ENCODE results near the gene DENND4C.
"Not testable (repeated sequence)": the region's sequence is repeated elsewhere in the genome, so short reads cannot be mapped to it uniquely, and the experiment has no call there.

Gene DENND4C

DNA sequence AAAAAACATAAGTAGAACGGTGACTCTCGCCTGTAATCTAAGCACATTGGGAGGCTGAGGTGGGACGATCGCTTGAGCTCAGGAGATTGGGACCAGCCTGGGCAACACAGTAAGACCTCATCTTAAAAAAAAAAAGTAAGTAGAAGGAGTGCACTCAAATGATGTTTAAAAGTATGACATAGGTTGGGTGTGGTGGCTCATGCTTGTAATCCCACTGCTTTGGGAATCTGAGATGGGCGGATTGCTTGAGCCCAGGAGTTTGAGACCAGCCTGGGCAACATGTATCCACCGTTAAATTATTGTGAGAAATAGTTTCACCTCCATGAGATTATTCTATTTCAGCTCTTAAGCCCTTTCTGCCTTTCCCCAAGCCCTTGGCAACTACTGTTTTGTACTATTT lies 11.2 kb downstream of the DENND4C start:
- Histone ChIP-seq H3K27ac (ENCODE audit: insufficient read depth, low read length, poor library complexity, severe bottlenecking) (no peak overlapping the region), H3K4me1 (ENCODE audit: control insufficient read depth, insufficient read depth, low read length, poor library complexity, severe bottlenecking) (no peaks in the 10 kb centered on the region), H3K36me3 (ENCODE audit: control insufficient read depth, insufficient read depth, low read length) (no peaks in the 10 kb centered on the region), H3K27me3 (replicated peaks; ENCODE audit: control insufficient read depth, insufficient read depth, low read length, poor library complexity, severe bottlenecking) (no peaks in the 10 kb centered on the region), H3K9me3 (ENCODE audit: control insufficient read depth, low read length) (no peaks in the 10 kb centered on the region), H3K4me3 (ENCODE audit: insufficient read depth, low read depth, low read length, poor library complexity, severe bottlenecking) (no peak overlapping the region)
- DNase-seq, result no peak

DNA sequence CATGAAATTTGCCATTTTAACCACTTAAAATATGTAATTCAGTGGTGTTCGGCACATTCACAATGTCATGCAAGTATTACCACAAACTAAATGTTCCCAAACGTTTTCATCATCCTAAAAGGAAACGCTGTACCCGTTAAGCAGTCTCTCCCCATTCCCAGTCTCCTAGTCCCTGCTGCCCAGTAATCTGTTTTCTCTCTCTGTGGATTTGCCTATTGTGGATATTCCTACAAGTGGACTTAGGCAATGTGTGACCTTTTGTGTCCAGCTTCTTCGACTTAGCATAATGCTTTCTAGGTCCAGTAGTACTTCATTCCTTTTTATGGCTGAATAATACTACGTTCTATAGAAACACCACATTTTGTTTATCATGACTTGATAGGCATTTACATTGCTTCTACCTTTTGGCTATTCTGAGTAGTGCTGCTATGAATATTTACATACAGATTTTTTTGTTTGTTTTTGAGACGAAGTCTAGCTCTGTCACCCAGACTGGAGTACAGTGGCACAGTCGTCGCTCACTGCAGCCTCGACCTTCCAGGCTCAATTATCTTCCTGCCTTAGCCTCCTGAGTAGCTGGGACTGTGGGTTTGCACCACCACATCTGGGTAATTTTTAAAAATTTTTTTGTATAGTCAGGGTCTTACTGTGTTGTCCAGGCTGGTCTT lies 13.0 kb downstream of the DENND4C start:
- Histone ChIP-seq H3K36me3 (ENCODE audit: control insufficient read depth, insufficient read depth, low read length) (no peaks in the 10 kb centered on the region), H3K4me3 (ENCODE audit: insufficient read depth, low read depth, low read length, poor library complexity, severe bottlenecking) (no peak overlapping the region), H3K4me1 (ENCODE audit: control insufficient read depth, insufficient read depth, low read length, poor library complexity, severe bottlenecking) (no peaks in the 10 kb centered on the region), H3K9me3 (ENCODE audit: control insufficient read depth, low read length) (no peaks in the 10 kb centered on the region), H3K27ac (ENCODE audit: insufficient read depth, low read length, poor library complexity, severe bottlenecking) (no peak overlapping the region), H3K27me3 (replicated peaks; ENCODE audit: control insufficient read depth, insufficient read depth, low read length, poor library complexity, severe bottlenecking) (no peaks in the 10 kb centered on the region)
- DNase-seq, result no peak

DNA sequence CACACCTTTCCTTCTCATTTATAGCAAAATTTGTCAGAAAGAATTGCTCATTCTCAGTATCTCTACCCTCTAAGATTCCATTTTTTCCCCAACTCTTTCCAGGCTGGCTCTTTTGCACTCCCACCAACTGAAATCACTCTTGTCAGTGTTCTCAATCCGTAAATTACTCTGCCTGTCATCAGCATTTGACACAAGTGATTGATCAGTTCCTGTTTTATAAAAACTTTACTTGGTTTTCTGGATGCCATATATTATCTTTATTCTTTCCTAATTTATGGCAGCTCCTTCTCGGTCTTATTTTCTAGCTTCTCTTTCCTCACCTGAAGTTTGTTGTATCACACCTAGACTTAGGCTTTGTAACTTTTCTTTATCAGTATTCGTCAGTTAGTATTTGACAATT lies 16.4 kb downstream of the DENND4C start:
- H3K4me1 ChIP-seq (ENCODE audit: control insufficient read depth, insufficient read depth, low read length, poor library complexity, severe bottlenecking), result no peaks in the 10 kb centered on the region
- H3K27ac ChIP-seq (ENCODE audit: insufficient read depth, low read length, poor library complexity, severe bottlenecking), result no peak overlapping the region
- no peaks in the 10 kb centered on the region for H3K27me3 ChIP-seq (replicated peaks; ENCODE audit: control insufficient read depth, insufficient read depth, low read length, poor library complexity, severe bottlenecking)
- no peaks in the 10 kb centered on the region for H3K36me3 ChIP-seq (ENCODE audit: control insufficient read depth, insufficient read depth, low read length)
- H3K4me3 ChIP-seq (ENCODE audit: insufficient read depth, low read depth, low read length, poor library complexity, severe bottlenecking), result no peak overlapping the region
- DNase-seq, result no peak
- no peaks in the 10 kb centered on the region for H3K9me3 ChIP-seq (ENCODE audit: control insufficient read depth, low read length)

DNA sequence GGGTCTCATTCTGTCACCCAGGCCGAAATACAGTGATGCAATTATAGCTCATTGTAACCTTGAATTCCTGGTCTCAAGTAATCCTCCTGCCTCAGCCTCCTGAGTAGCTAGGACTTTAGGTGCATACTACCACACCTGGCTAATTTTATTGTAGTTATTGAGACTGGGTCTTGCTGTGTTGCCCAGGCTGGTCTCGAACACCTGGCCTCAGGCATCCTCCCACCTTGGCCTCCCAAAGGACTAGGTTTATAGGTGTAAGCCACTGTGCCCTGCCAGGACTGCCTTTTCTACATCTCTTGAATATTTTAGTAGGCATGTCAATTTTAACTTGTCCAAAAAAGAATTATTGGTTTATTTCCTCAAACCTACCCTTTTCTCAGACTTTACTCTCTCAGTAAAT lies 16.9 kb downstream of the DENND4C start:
- Histone ChIP-seq H3K27ac (ENCODE audit: insufficient read depth, low read length, poor library complexity, severe bottlenecking) (no peak overlapping the region), H3K9me3 (ENCODE audit: control insufficient read depth, low read length) (no peaks in the 10 kb centered on the region), H3K4me3 (ENCODE audit: insufficient read depth, low read depth, low read length, poor library complexity, severe bottlenecking) (no peak overlapping the region), H3K27me3 (replicated peaks; ENCODE audit: control insufficient read depth, insufficient read depth, low read length, poor library complexity, severe bottlenecking) (no peaks in the 10 kb centered on the region), H3K36me3 (ENCODE audit: control insufficient read depth, insufficient read depth, low read length) (no peaks in the 10 kb centered on the region), H3K4me1 (ENCODE audit: control insufficient read depth, insufficient read depth, low read length, poor library complexity, severe bottlenecking) (no peaks in the 10 kb centered on the region)
- no peak for DNase-seq

DNA sequence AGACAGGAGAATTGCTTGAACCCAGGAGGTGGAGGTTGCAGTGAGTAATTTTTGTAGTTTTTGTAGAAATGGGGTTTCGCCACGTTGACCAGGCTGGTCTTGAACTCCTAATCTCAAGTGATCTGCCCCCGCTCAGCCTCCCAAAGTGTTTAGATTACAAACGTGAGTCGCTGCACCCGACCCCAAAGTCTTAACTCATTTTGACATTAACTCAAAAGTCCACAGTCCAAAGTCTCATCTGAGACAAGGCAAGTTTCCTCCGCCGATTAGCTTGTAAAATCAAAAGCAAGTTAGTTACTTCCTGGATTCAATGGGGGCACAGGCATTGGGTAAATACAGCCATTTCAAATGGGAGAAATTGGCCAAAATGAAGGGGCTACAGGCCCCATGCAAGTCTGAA lies 19.9 kb downstream of the DENND4C start:
- not testable (repeated sequence) for H3K36me3 ChIP-seq (ENCODE audit: control insufficient read depth, insufficient read depth, low read length); H3K27ac ChIP-seq (ENCODE audit: insufficient read depth, low read length, poor library complexity, severe bottlenecking); H3K9me3 ChIP-seq (ENCODE audit: control insufficient read depth, low read length); H3K4me3 ChIP-seq (ENCODE audit: insufficient read depth, low read depth, low read length, poor library complexity, severe bottlenecking); DNase-seq; H3K27me3 ChIP-seq (replicated peaks; ENCODE audit: control insufficient read depth, insufficient read depth, low read length, poor library complexity, severe bottlenecking); H3K4me1 ChIP-seq (ENCODE audit: control insufficient read depth, insufficient read depth, low read length, poor library complexity, severe bottlenecking)

DNA sequence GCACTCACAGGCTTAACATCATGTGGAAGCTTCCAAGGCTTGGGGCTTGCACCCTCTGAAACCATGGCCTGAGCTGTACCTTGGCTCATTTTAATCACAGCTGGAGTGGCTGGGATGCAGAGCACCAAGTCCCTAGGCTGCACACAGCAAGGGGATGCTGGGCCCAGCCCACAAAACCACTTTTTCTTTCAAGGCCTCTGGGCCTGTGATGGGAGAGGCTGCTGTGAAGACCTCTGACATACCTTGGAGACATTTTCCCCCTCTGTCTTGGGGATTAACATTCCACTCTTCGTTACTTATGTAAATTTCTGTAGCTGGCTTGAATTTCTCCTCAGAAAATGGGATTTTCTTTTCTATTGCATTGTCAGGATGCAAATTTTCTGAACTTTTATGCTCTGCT lies 20.7 kb downstream of the DENND4C start:
- H3K27me3 ChIP-seq (replicated peaks; ENCODE audit: control insufficient read depth, insufficient read depth, low read length, poor library complexity, severe bottlenecking); H3K36me3 ChIP-seq (ENCODE audit: control insufficient read depth, insufficient read depth, low read length); H3K4me3 ChIP-seq (ENCODE audit: insufficient read depth, low read depth, low read length, poor library complexity, severe bottlenecking); H3K27ac ChIP-seq (ENCODE audit: insufficient read depth, low read length, poor library complexity, severe bottlenecking); DNase-seq; H3K9me3 ChIP-seq (ENCODE audit: control insufficient read depth, low read length); H3K4me1 ChIP-seq (ENCODE audit: control insufficient read depth, insufficient read depth, low read length, poor library complexity, severe bottlenecking): not testable (repeated sequence)

DNA sequence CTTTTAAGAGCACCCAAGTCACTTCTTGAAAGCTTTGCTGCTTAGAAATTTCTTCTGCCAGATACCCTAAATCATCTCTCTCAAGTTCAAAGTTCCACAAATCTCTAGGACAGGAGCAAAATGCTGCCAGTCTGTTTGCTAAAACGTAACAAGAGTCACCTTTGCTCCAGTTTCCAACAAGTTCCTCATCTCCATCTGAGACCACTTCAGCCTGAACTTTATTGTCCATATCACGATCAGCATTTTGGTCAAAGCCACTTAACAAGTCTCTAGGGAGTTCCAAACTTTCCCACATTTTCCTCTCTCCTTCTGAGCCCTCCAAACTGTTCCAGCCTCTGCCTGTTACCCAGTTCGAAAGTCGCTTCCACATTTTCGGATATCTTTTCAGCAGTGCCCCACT lies 21.1 kb downstream of the DENND4C start:
- H3K27me3 ChIP-seq (replicated peaks; ENCODE audit: control insufficient read depth, insufficient read depth, low read length, poor library complexity, severe bottlenecking); H3K4me1 ChIP-seq (ENCODE audit: control insufficient read depth, insufficient read depth, low read length, poor library complexity, severe bottlenecking); H3K4me3 ChIP-seq (ENCODE audit: insufficient read depth, low read depth, low read length, poor library complexity, severe bottlenecking); H3K27ac ChIP-seq (ENCODE audit: insufficient read depth, low read length, poor library complexity, severe bottlenecking); H3K9me3 ChIP-seq (ENCODE audit: control insufficient read depth, low read length); H3K36me3 ChIP-seq (ENCODE audit: control insufficient read depth, insufficient read depth, low read length); DNase-seq: not testable (repeated sequence)

DNA sequence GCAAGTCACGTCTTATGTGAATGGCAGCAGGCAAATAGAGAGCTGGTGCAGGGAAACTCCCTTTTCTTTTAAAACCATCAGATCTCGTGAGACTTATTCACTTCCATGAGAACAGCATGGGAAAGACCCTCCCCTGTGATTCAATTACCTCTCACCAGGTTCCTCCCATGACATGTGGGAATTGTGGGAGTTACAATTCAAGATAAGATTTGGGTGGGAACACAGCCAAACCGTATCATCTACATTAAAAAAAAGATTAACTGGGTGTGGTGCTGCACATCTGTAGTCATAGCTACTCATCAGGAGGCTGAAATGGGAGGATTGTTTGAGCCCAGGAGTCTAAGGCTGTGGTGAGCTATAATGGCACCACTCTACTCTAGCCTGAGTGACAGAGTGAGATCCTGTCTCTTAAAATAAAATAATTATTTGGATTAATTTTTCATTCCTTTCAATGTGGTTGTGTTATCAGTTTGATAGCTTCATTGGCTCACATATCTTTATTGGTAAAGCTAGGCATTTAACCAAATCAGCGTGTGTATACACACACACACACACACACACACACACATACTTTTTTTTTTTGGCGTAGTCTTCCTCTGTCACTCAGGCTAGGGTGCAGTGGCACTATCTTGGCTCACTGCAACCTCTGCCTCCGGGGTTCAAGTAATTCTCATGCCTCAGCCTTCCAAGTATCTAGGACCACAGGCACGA lies 21.8 kb downstream of the DENND4C start:
- Histone ChIP-seq H3K4me3 (ENCODE audit: insufficient read depth, low read depth, low read length, poor library complexity, severe bottlenecking) (no peak overlapping the region), H3K4me1 (ENCODE audit: control insufficient read depth, insufficient read depth, low read length, poor library complexity, severe bottlenecking) (no peaks in the 10 kb centered on the region)

DNA sequence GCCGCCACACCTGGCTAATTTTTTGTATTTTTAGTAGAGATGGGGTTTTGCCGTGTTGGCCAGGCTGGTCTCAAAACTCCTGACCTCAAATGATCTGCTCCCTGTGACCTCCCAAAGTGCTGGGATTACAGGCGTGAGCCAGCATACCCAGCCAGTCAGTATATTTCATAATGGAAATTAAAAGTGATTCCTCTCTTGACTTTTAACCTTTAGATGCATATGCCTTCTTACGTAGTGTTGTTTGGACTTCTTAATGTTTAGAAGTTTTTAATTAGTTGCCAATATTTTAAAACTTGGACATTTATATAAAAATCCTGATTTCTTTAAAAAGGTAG lies 22.4 kb downstream of the DENND4C start:
- Histone ChIP-seq H3K4me3 (ENCODE audit: insufficient read depth, low read depth, low read length, poor library complexity, severe bottlenecking) (no peak overlapping the region), H3K27me3 (replicated peaks; ENCODE audit: control insufficient read depth, insufficient read depth, low read length, poor library complexity, severe bottlenecking) (no peaks in the 10 kb centered on the region), H3K27ac (ENCODE audit: insufficient read depth, low read length, poor library complexity, severe bottlenecking) (no peak overlapping the region), H3K9me3 (ENCODE audit: control insufficient read depth, low read length) (no peaks in the 10 kb centered on the region), H3K4me1 (ENCODE audit: control insufficient read depth, insufficient read depth, low read length, poor library complexity, severe bottlenecking) (no peaks in the 10 kb centered on the region), H3K36me3 (ENCODE audit: control insufficient read depth, insufficient read depth, low read length) (no peaks in the 10 kb centered on the region)
- no peak for DNase-seq

More for the DNA sequence above, 21.8 kb downstream of the DENND4C start:
- DNase-seq, result no peak
- Histone ChIP-seq H3K27me3 (replicated peaks; ENCODE audit: control insufficient read depth, insufficient read depth, low read length, poor library complexity, severe bottlenecking) (no peaks in the 10 kb centered on the region), H3K9me3 (ENCODE audit: control insufficient read depth, low read length) (no peaks in the 10 kb centered on the region), H3K36me3 (ENCODE audit: control insufficient read depth, insufficient read depth, low read length) (no peaks in the 10 kb centered on the region), H3K27ac (ENCODE audit: insufficient read depth, low read length, poor library complexity, severe bottlenecking) (no peak overlapping the region)

DNA sequence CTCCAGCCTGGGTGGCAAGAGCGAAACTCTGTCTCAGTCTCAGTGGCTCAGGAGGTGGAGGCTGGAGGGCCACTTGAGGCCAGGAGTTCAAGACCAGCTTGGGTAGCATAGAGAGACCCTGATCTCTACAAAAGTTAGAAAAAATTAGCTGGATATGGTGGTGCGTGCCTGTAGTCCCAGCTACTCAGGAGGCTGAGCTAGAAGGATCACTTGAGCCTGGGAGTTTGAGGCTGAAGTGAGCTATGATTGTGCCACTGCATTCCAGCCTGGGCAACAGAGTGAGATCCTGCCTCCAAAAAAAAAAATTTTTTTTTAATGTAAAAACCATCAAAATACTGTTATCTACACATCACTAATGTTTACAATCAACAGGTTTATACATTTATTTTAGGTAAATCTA lies 24.6 kb downstream of the DENND4C start:
- H3K36me3 ChIP-seq (ENCODE audit: control insufficient read depth, insufficient read depth, low read length), result no peaks in the 10 kb centered on the region
- H3K9me3 ChIP-seq (ENCODE audit: control insufficient read depth, low read length), result no peaks in the 10 kb centered on the region
- H3K27ac ChIP-seq (ENCODE audit: insufficient read depth, low read length, poor library complexity, severe bottlenecking), result no peak overlapping the region
- no peaks in the 10 kb centered on the region for H3K4me1 ChIP-seq (ENCODE audit: control insufficient read depth, insufficient read depth, low read length, poor library complexity, severe bottlenecking)
- H3K27me3 ChIP-seq (replicated peaks; ENCODE audit: control insufficient read depth, insufficient read depth, low read length, poor library complexity, severe bottlenecking), result no peaks in the 10 kb centered on the region
- no peak overlapping the region for H3K4me3 ChIP-seq (ENCODE audit: insufficient read depth, low read depth, low read length, poor library complexity, severe bottlenecking)
- DNase-seq, result no peak

Data from effector memory CD4-positive, alpha-beta T cell (primary cell).